Stimulated activated CD4-positive, alpha-beta T cell treated with anti-CD3 and anti-CD28 coated beads, Interleukin-4, amount 100 ng/mL, for 48 hours (primary cell): Measurements from ENCODE around the gene LCA5L.
"Not testable (repeated sequence)": the region's sequence is repeated elsewhere in the genome, so short reads cannot be mapped to it uniquely, and the experiment has no call there.

Experiments
- DNase-seq, 2 donors: peaks; one replicate each; pipeline ENCODE4 v3.0.0-alpha.2; 2020; ENCODE audit warnings: low read depth in 2 of 2

The LCA5L gene

GRCh38 chr21:39451332-39452206 lies 6.0 kb upstream of the LCA5L start, which contains the start of gene SH3BGR:
Gene SH3BGR (plus strand): TSS chr21:39451970. CDS start chr21:39452097, 127 bp downstream.
- DNase-seq: no peak

GRCh38 chr21:39447264-39447663 lies 1.7 kb upstream of the LCA5L start:
- DNase-seq: no peak

- DNase-seq: no peak
These were observed 977 bp downstream of the LCA5L start for GRCh38 chr21:39444421-39445180.

GRCh38 chr21:39441502-39442475 lies 3.8 kb downstream of the LCA5L start:
- DNase-seq: no peak

- no peak for DNase-seq
These were observed 6.3 kb downstream of the LCA5L start for GRCh38 chr21:39439232-39439631.

- DNase-seq: no peak
These were observed 10.6 kb downstream of the LCA5L start for GRCh38 chr21:39434950-39435349.

- no peak for DNase-seq
These were observed 14.6 kb downstream of the LCA5L start for GRCh38 chr21:39430954-39431353.

- no peak for DNase-seq
These were observed 15.1 kb downstream of the LCA5L start for GRCh38 chr21:39430457-39430856.

GRCh38 chr21:39430016-39430415 lies 15.6 kb downstream of the LCA5L start:
- DNase-seq: no peak

GRCh38 chr21:39429445-39429844 lies 16.1 kb downstream of the LCA5L start:
- no peak for DNase-seq

GRCh38 chr21:39422527-39423241 lies 22.9 kb downstream of the LCA5L start:
- DNase-seq: no peak

GRCh38 chr21:39419204-39419603 lies 26.4 kb downstream of the LCA5L start:
- DNase-seq: not testable (repeated sequence)

GRCh38 chr21:39406065-39406464 lies 39.5 kb downstream of the LCA5L start:
- no peak for DNase-seq

- DNase-seq: no peak
These were observed 45.4 kb downstream of the LCA5L start for GRCh38 chr21:39400173-39400572.

- DNase-seq: no peak
These were observed 47.8 kb downstream of the LCA5L start for GRCh38 chr21:39397646-39398385.

GRCh38 chr21:39392981-39393380 lies 52.6 kb downstream of the LCA5L start:
- no peak for DNase-seq

GRCh38 chr21:39390212-39390765 lies 55.3 kb downstream of the LCA5L start:
- DNase-seq: no peak

GRCh38 chr21:39388811-39389155 lies 56.8 kb downstream of the LCA5L start:
- DNase-seq: no peak

GRCh38 chr21:39388038-39388810 lies 57.4 kb downstream of the LCA5L start:
- DNase-seq: peak; percentile 90 to 95
